NCI-H2081 (cell line): ENCODE results near the gene UGT1A5.
A peak's percentile ranks its signal among the peaks of the same experiment; 100 is the strongest.

ENCODE experiments used
- DNase-seq, 2 experiments: peaks; one replicate each; lab custom pipeline; 2025; lab: John Stamatoyannopoulos, UW

The UGT1A5 gene

GRCh38 chr2:233712611-233713261 is at the start of gene UGT1A5:
Gene UGT1A5 (plus strand): TSS chr2:233712907. CDS start chr2:233712992, 85 bp downstream.
- DNase-seq: no peak

DNA sequence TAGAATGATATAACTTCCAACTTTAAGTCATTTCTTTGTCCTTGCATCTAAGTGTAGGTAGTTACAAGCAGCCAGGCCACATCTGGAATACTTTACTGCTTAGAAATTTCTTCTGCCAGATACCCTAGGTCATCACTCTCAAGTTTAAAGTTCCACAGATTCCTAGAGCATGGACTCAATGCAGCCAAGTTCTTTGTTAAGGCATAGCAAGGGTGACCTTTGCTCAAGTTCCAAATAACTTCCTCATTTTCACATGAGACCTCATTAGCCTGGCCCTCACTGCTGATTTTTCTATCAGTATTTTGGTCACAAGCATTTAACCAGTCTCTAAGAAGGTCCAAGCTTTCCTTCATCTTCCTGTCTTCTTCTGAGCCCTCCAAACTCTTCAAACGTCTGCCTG is 48.8 kb upstream of the UGT1A5 start:
- DNase-seq: no peak

- DNase-seq: no peak
Measured at GRCh38 chr2:233668605-233669260, 44.0 kb upstream of the UGT1A5 start.

DNA sequence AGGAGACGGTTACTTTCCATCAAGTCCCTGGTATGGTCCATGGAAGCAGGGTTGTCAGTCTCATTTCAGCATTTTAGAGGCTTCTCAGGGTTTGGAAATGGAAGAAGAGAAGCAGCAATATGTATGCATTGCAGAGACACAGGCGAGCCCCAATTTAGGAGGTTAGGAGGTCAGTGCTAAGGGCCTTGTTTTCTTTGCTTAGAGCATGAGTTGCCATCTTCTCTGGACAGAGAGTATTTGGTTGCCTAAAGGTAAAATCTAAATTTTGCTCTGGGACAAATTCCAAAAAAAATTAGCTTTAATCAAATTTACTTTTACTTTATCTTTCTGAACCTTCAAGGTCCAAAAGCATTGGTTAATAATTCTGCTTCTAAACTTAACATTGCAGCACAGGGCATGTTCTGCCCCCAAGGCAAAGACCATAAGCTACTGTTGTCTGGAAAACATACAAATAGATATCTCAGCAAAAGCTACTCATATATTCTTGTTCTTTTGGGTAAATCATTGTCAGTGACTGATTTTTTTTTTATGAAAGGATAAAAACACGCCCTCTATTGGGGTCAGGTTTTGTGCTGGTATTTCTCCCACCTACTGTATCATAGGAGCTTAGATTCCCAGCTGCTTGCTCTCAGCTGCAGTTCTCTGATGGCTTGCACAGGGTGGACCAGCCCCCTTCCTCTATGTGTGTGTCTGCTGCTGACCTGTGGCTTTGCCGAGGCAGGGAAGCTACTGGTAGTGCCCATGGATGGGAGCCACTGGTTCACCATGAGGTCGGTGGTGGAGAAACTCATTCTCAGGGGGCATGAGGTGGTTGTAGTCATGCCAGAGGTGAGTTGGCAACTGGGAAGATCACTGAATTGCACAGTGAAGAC is 41.2 kb upstream of the UGT1A5 start, which contains the start of gene UGT1A9:
Gene UGT1A9, plus strand, starts transcription at position 609 of the 872 bp plus-strand sequence. Its CDS starts 37 bp downstream, at position 646.
- no peak for DNase-seq

DNA sequence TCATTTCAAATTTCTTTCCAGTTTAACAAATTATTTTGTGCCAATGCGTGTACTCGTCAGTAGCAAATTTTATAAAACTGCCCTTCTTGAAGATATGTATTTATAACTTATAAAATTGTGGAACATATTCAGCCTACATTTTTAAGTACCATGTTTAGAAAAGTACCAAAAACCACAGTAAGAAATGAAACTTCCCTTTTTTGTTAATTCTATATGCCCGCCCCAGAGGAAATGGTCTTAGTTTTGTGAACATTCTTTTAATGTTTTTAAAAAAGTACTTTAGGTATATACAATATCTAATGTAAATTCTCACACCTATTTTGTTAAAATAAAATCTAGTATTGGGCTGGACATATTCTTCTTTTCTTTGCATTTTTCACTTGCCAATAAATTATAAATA is 39.8 kb upstream of the UGT1A5 start:
- no peak for DNase-seq

DNA sequence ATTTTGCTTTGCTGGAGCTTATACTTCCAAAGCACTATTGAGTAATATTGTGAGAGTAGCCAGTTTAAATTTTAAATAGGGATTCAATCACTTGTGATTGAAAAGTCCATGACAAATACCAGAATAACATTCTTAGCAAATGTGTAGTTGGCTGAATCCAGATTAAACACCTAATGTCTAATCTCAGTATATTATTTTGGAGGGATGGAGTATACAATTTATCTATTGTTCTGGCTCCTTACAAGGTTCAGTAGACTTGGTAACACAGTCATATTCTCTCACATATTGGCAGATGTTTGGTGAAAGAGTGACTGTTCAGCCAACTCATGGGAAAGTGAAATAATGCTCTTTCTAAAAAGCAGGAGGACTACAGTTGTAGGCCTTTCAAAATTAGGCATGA is 38.8 kb upstream of the UGT1A5 start:
- no peak for DNase-seq

DNA sequence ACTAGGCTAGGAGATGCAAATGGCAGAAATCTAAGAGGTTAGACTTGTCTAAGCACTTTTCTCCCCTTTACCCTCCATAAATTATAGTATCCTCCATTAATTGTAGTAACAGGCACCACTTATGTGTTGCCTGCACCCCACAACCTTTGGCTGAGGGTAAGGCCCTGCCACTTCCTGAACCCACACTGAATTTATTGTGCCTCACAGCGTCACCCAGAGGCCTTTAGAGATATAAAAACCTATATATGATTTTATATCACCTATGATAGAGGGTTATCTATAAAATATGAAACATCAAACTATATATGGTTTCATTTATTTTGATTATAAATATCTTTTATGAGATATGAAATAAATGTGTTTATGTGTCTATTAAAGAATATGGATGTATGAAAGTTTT is 38.4 kb upstream of the UGT1A5 start:
- DNase-seq: no peak

- DNase-seq: peak in 1 of 2 experiments; percentile 10
Measured at GRCh38 chr2:233674995-233675394, 37.7 kb upstream of the UGT1A5 start.

GRCh38 chr2:233676046-233676445 is 36.7 kb upstream of the UGT1A5 start:
- no peak for DNase-seq

DNA sequence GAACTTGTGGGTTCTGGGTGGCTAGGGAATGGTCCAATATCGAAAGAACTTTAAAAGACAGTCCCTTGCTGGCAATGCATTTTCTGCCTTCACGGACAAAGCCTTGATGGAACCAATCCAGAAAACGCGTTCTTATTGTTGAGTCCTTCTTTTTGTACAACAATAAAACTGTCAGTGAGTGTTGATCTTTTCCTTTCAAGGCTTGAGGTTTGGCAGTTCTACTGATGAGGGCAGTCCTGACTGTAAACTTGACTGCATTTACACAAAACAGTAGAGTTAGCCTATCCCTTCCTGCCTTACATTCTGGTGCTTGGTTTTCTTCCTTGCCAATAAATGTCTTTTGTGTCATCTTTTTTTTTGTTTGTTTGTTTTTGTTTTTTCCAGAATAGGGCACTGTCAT is 33.5 kb upstream of the UGT1A5 start:
- DNase-seq: no peak

- DNase-seq: no peak
Measured at GRCh38 chr2:233680361-233681045, 32.2 kb upstream of the UGT1A5 start.

DNA sequence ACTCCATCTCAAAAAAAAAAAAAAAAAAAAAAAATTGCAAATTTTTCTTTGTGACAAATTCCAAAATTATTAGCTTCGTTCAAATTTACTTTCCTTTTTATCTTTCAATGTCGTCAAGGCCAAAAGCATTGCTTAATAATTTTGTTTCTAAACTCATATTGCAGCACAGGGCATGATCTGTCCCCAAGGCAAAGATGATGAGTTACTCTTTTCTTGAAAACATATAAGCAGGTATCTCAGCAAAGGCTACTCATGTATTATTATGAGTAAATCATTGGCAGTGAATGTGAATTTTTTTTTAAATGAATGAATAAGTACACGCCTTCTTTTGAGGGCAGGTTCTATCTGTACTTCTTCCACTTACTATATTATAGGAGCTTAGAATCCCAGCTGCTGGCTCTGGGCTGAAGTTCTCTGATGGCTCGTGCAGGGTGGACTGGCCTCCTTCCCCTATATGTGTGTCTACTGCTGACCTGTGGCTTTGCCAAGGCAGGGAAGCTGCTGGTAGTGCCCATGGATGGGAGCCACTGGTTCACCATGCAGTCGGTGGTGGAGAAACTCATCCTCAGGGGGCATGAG is 31.1 kb upstream of the UGT1A5 start, which contains the start of gene UGT1A7:
Gene UGT1A7, plus strand, starts transcription at position 381 of the 579 bp plus-strand sequence. Its CDS starts 37 bp downstream, at position 418.
- no peak for DNase-seq

DNA sequence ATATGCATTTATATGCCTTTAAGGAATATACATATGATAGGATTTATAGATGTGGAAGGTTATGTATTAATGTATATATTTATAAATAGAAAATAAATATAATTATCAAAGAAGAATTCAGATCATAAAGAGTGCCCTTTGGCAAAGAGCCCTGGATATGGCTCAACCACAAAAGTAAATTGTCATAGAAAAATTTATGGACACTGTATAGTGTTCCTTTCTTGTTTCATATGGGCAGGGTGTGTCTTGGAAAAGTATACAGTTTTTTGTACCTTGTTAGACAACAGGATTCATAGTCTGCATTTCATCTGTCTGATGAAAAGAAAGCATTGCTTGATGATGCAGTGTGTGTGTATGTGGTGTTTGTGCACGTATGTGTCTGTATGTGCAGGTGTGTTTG is 28.1 kb upstream of the UGT1A5 start:
- no peak for DNase-seq

- no peak for DNase-seq
Measured at GRCh38 chr2:233686928-233687327, 25.8 kb upstream of the UGT1A5 start.

- DNase-seq: no peak
Measured at GRCh38 chr2:233688341-233688740, 24.4 kb upstream of the UGT1A5 start.

DNA sequence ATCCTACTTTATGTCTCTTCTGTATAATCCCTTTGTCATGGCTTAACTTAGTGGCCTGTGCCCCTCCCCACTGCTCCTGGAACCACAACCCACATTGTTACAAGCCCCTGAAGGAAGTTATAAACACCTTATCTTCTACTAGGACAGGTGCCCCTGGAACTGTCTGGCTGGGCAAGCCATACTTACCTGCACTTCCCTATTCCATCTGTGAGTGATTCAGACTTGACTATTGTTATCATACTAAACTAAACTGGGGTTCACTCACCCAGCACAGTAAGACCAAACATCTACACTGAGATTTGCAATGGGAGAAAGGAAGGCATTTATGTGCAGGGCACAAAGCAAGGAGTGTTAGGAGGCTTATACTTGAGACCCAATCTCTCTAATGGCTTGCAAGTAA is 23.7 kb upstream of the UGT1A5 start:
- DNase-seq: no peak

DNA sequence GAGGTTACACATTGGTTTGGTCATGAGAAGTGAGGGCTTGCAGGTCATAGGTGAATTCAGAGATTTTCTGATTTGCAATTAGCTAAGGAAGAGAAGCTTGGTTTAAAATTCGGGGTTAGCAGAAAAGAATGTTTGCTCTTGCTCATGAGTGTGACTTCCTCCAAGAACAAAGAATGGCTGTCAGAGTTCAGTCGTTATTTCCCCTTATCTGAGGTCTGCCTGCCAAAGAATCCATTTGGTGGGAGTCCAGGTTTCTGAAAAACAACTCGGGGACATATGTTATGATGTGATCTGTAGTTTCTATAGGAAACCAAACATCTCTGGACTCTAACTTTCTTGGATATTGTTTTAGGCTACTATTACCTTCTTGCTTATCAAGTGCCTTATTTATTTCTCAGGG is 23.2 kb upstream of the UGT1A5 start:
- DNase-seq: no peak

- no peak for DNase-seq
Measured at GRCh38 chr2:233690444-233690843, 22.3 kb upstream of the UGT1A5 start.

DNA sequence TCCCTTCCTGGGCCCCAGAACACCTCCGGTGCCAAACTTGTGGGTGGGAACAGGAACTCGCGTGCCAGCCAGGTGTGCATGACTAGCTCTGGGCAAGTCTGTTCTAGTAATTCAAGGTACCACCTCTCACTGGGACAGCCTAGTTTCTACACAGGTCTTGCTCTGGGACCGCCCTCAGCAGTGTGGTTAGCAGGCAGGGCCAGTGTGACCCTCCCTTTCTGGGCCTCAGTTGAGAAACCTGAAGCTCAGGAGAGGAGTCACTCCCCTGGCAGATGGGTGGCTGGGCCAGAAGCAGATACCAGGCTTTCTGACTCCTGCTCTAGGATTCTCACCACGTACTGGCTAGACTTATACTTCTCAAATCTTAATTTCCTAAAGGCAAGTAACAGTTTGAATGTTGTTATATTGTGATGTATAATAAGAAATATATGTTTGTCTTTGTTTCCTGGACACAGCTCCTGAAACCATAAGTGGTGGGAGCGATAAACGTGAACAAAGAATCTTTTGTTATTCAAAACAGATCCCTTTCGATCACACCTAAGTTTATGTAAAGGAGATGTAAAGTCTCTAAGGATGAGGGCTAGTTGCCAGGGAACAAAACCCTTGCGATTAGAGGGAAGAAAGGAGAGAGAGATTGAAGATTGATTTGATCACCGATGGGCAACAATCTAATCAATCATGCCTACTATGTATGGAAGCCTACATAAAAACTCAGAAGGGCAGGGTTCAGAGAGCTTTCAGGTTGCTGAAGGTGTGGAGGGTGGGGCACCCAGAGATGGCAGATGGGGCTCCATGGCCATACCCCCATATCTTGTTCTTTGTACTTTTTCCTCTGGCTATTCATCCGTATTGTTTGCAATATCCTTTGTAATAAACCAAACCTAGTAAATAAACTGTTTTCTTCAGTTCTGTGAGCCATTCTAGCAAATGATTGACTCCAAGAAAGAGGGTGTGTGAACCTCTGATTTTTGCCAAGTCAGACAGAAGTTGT is 21.0 kb upstream of the UGT1A5 start:
- no peak for DNase-seq

- no peak for DNase-seq
Measured at GRCh38 chr2:233692648-233693047, 20.1 kb upstream of the UGT1A5 start, which contains the start of gene UGT1A6. Gene UGT1A6 (plus strand): TSS chr2:233692890. CDS start chr2:233693005, 115 bp downstream.
